Measurements from ENCODE around the gene ARHGAP40. TPM values are rescaled to one million over a fixed set of nuclear protein-coding genes. Genes with fewer than 3 reads are reported as not detected.
A peak's percentile ranks its signal among the peaks of the same experiment; 100 is the strongest.

ARHGAP40 gene
- polyA plus RNA-seq, 6 donors from 2014 or later, result not detected

GRCh38 chr20:38633577-38634093 lies 32.0 kb downstream of the ARHGAP40 start:
- H3K4me3 Mint-ChIP-seq, result no peak overlapping the region

GRCh38 chr20:38635721-38636288 lies 34.2 kb downstream of the ARHGAP40 start:
- no peak overlapping the region for H3K27ac Mint-ChIP-seq
- no peaks in the 10 kb centered on the region for H3K36me3 Mint-ChIP-seq
- H3K27me3 Mint-ChIP-seq, result peaks cover 14 to 50% (median 25%) of the 10 kb centered on the region in 3 donors
- peaks cover 8 to 22% (median 13%) of the 10 kb centered on the region in 3 donors for H3K4me1 Mint-ChIP-seq
- DNase-seq (no peak), ATAC-seq (ENCODE audit: low read depth in 2 of 2) (peak in 1 of 2 donors; percentile 35)
- H3K9me3 Mint-ChIP-seq, result peaks cover 0 to 4% (median 0%) of the 10 kb centered on the region in 7 donors
- no peak overlapping the region for H3K4me3 Mint-ChIP-seq

More at GRCh38 chr20:38633577-38634093, 32.0 kb downstream of the ARHGAP40 start:
- Mint-ChIP-seq H3K27me3 (peaks cover 16 to 46% (median 26%) of the 10 kb centered on the region in 3 donors), H3K9me3 (peaks cover 0 to 4% (median 0%) of the 10 kb centered on the region in 7 donors), H3K27ac (no peak overlapping the region), H3K4me1 (peaks cover 4 to 11% (median 7%) of the 10 kb centered on the region in 3 donors), H3K36me3 (no peaks in the 10 kb centered on the region)
- DNase-seq (peak; percentile 39), ATAC-seq (ENCODE audit: low read depth in 2 of 2) (peak; percentile 64 to 78)

- Mint-ChIP-seq H3K4me1 (peaks cover 4 to 18% (median 6%) of the 10 kb centered on the region in 3 donors), H3K4me3 (no peak overlapping the region), H3K9me3 (peaks cover 0 to 4% (median 0%) of the 10 kb centered on the region in 7 donors), H3K27ac (peak overlapping the region in 2 of 6 donors; percentile 82 to 86), H3K27me3 (peaks cover 19 to 80% (median 52%) of the 10 kb centered on the region in 3 donors), H3K36me3 (no peaks in the 10 kb centered on the region)
- DNase-seq (no peak), ATAC-seq (ENCODE audit: low read depth in 2 of 2) (no peak)
Observed at GRCh38 chr20:38640521-38640920, 38.9 kb downstream of the ARHGAP40 start.

- peaks cover 10 to 30% (median 21%) of the 10 kb centered on the region in 3 donors for H3K4me1 Mint-ChIP-seq
- H3K27ac Mint-ChIP-seq, result no peak overlapping the region
- ATAC-seq (ENCODE audit: low read depth in 2 of 2) (no peak), DNase-seq (no peak)
- H3K4me3 Mint-ChIP-seq, result no peak overlapping the region
- peaks cover 16 to 83% (median 52%) of the 10 kb centered on the region in 3 donors for H3K27me3 Mint-ChIP-seq
- H3K36me3 Mint-ChIP-seq, result no peaks in the 10 kb centered on the region
- H3K9me3 Mint-ChIP-seq, result no peaks in the 10 kb centered on the region
Observed at GRCh38 chr20:38642498-38642897, 40.9 kb downstream of the ARHGAP40 start.

GRCh38 chr20:38644588-38645260 lies 43.1 kb downstream of the ARHGAP40 start:
- no peak for ATAC-seq (ENCODE audit: low read depth in 2 of 2)

GRCh38 chr20:38645351-38645750 lies 43.7 kb downstream of the ARHGAP40 start:
- Mint-ChIP-seq H3K27me3 (peaks cover 27 to 72% (median 53%) of the 10 kb centered on the region in 3 donors), H3K4me1 (peaks cover 10 to 21% (median 15%) of the 10 kb centered on the region in 3 donors), H3K4me3 (peak overlapping the region in 3 of 8 donors; percentile 3 to 83 (median 79)), H3K36me3 (no peaks in the 10 kb centered on the region), H3K9me3 (no peaks in the 10 kb centered on the region), H3K27ac (peak overlapping the region in 3 of 6 donors; percentile 1 to 60 (median 42))
- DNase-seq (peak; percentile 7), ATAC-seq (ENCODE audit: low read depth in 2 of 2) (peak; percentile 51 to 61)

More at GRCh38 chr20:38644588-38645260, 43.1 kb downstream of the ARHGAP40 start:
- Mint-ChIP-seq H3K27ac (peak overlapping the region in 2 of 6 donors; percentile 1 to 45), H3K36me3 (no peaks in the 10 kb centered on the region), H3K9me3 (no peaks in the 10 kb centered on the region), H3K4me1 (peaks cover 10 to 27% (median 20%) of the 10 kb centered on the region in 3 donors), H3K27me3 (peaks cover 27 to 75% (median 57%) of the 10 kb centered on the region in 3 donors), H3K4me3 (no peak overlapping the region)
- no peak for DNase-seq

- Mint-ChIP-seq H3K4me1 (peaks cover 6 to 19% (median 15%) of the 10 kb centered on the region in 3 donors), H3K27me3 (peaks cover 22 to 63% (median 45%) of the 10 kb centered on the region in 3 donors), H3K4me3 (peak overlapping the region; percentile 3 to 91 (median 83)), H3K36me3 (no peaks in the 10 kb centered on the region), H3K27ac (peak overlapping the region in 4 of 6 donors; percentile 1 to 92 (median 50)), H3K9me3 (no peaks in the 10 kb centered on the region)
- ATAC-seq (ENCODE audit: low read depth in 2 of 2) (peak; percentile 90 to 95), DNase-seq (peak; percentile 90)
Observed at GRCh38 chr20:38645980-38646858, 44.6 kb downstream of the ARHGAP40 start.

- Mint-ChIP-seq H3K9me3 (peaks cover 0 to 10% (median 4%) of the 10 kb centered on the region in 7 donors), H3K4me1 (peaks cover 6 to 19% (median 15%) of the 10 kb centered on the region in 3 donors), H3K4me3 (no peak overlapping the region), H3K27me3 (peaks cover 22 to 52% (median 37%) of the 10 kb centered on the region in 3 donors), H3K27ac (peak overlapping the region in 1 of 6 donors; percentile 78), H3K36me3 (peaks cover 0 to 8% of the 10 kb centered on the region in 2 donors)
- DNase-seq (no peak), ATAC-seq (ENCODE audit: low read depth in 2 of 2) (no peak)
Observed at GRCh38 chr20:38649275-38649891, 47.8 kb downstream of the ARHGAP40 start.

- H3K4me3 Mint-ChIP-seq, result no peak overlapping the region
- no peak overlapping the region for H3K27ac Mint-ChIP-seq
- DNase-seq (no peak), ATAC-seq (ENCODE audit: low read depth in 2 of 2) (no peak)
- peaks cover 0 to 10% (median 4%) of the 10 kb centered on the region in 7 donors for H3K9me3 Mint-ChIP-seq
- peaks cover 16 to 51% (median 36%) of the 10 kb centered on the region in 3 donors for H3K27me3 Mint-ChIP-seq
- H3K36me3 Mint-ChIP-seq, result peaks cover 0 to 8% of the 10 kb centered on the region in 2 donors
- peaks cover 6 to 18% (median 15%) of the 10 kb centered on the region in 3 donors for H3K4me1 Mint-ChIP-seq
Observed at GRCh38 chr20:38650010-38650409, 48.4 kb downstream of the ARHGAP40 start.

- Mint-ChIP-seq H3K9me3 (peaks cover 0 to 10% (median 4%) of the 10 kb centered on the region in 7 donors), H3K36me3 (peaks cover 0 to 8% of the 10 kb centered on the region in 2 donors), H3K27ac (no peak overlapping the region), H3K27me3 (peaks cover 23 to 51% (median 39%) of the 10 kb centered on the region in 3 donors), H3K4me3 (no peak overlapping the region), H3K4me1 (peaks cover 5 to 10% (median 9%) of the 10 kb centered on the region in 3 donors)
- DNase-seq (no peak), ATAC-seq (ENCODE audit: low read depth in 2 of 2) (no peak)
Observed at GRCh38 chr20:38651154-38651553, 49.5 kb downstream of the ARHGAP40 start.

GRCh38 chr20:38651562-38651961 lies 50.0 kb downstream of the ARHGAP40 start:
- Mint-ChIP-seq H3K36me3 (peaks cover 0 to 8% of the 10 kb centered on the region in 2 donors), H3K9me3 (peaks cover 0 to 10% (median 4%) of the 10 kb centered on the region in 7 donors), H3K4me1 (peaks cover under 1 to 6% (median 5%) of the 10 kb centered on the region in 3 donors), H3K27me3 (peaks cover 27 to 51% (median 39%) of the 10 kb centered on the region in 3 donors), H3K27ac (no peak overlapping the region), H3K4me3 (no peak overlapping the region)
- DNase-seq, result no peak
- no peak for ATAC-seq (ENCODE audit: low read depth in 2 of 2)

GRCh38 chr20:38652995-38653394 lies 51.4 kb downstream of the ARHGAP40 start:
- H3K4me3 Mint-ChIP-seq, result peak overlapping the region in 1 of 8 donors; percentile 11
- no peaks in the 10 kb centered on the region for H3K4me1 Mint-ChIP-seq
- ATAC-seq (ENCODE audit: low read depth in 2 of 2) (no peak), DNase-seq (no peak)
- peaks cover 39 to 58% (median 41%) of the 10 kb centered on the region in 3 donors for H3K27me3 Mint-ChIP-seq
- peaks cover 0 to 10% (median 4%) of the 10 kb centered on the region in 7 donors for H3K9me3 Mint-ChIP-seq
- no peak overlapping the region for H3K27ac Mint-ChIP-seq
- peaks cover 0 to 8% of the 10 kb centered on the region in 2 donors for H3K36me3 Mint-ChIP-seq

Measured in naive B cell (primary cell).